SK-N-SH (cell line): Measurements from ENCODE around the gene HNRNPF. TPM values are rescaled to one million over a fixed set of nuclear protein-coding genes. Genes with fewer than 3 reads are reported as not detected.

Experiments used
- CTCF ChIA-PET: fragments of 300-600, 350-600 bp; formaldehyde crosslinking; extraction: SDS; loops from one replicate; lab custom pipeline; 2021; lab: Yijun Ruan, JAX
- POLR2A ChIA-PET: fragments of 350-600 bp; sonication (Branson Sonifier 250); formaldehyde crosslinking; extraction: SDS; loops from one replicate; lab custom pipeline; 2020; ENCODE audit warnings: antibody characterized with exemption, inconsistent platforms; lab: Yijun Ruan, JAX
- DNase-seq: peaks from one replicate; pipeline ENCODE4 v3.0.0; 2012
- H2AFZ ChIP-seq: fragments of 200-600 bp; sonication (generic); 2 replicates; pipeline ENCODE4 v1.8.1; 2016; ENCODE audit warnings: antibody characterized with exemption, mild to moderate bottlenecking, low read depth
- H3F3A ChIP-seq: fragments of 200-600 bp; sonication (generic); replicated peaks from 2 replicates; pipeline ENCODE3; 2016; ENCODE audit warnings: antibody characterized with exemption, mild to moderate bottlenecking; ENCODE audit not compliant: insufficient read depth
- H3K27ac ChIP-seq, 2 experiments: fragments of 200-500 bp in 1 of 2; fragments of 200-600 bp in 1 of 2; sonication (Bioruptor generic) in 1 of 2; sonication (generic), shearing (Covaris generic) in 1 of 2; 2 replicates each; pipeline versions ENCODE4 v1.5.1 to v1.6.1; 2014 to 2016; ENCODE audit warnings: low read depth in 2 of 2, inconsistent platforms in 1 of 2, low read length in 1 of 2, mild to moderate bottlenecking in 1 of 2, mixed read lengths in 1 of 2
- H3K27me3 ChIP-seq: fragments of 200-600 bp; sonication (generic), shearing (Covaris generic); 2 replicates; pipeline ENCODE4 v1.6.1; 2016; ENCODE audit warnings: mixed run types; ENCODE audit not compliant: insufficient read depth
- H3K36me3 ChIP-seq, 2 experiments: fragments of 200-500 bp in 1 of 2; fragments of 200-600 bp in 1 of 2; sonication (Bioruptor generic) in 1 of 2; sonication (generic) in 1 of 2; replicated peaks in 1 of 2; 2 replicates each; pipeline versions ENCODE3 to v1.5.1; 2014 to 2016; ENCODE audit warnings: low read length in 1 of 2, mild to moderate bottlenecking in 1 of 2; ENCODE audit not compliant: insufficient read depth in 2 of 2, control insufficient read depth in 1 of 2
- H3K4me1 ChIP-seq, 2 experiments: fragments of 200-500 bp in 1 of 2; fragments of 200-600 bp in 1 of 2; sonication (Bioruptor generic) in 1 of 2; sonication (generic), shearing (Covaris generic) in 1 of 2; 2 replicates each; pipeline versions ENCODE4 v1.5.1 to v1.6.1; 2014 to 2016; ENCODE audit warnings: low read depth in 1 of 2, low read length in 1 of 2, mixed run types in 1 of 2; ENCODE audit not compliant: insufficient read depth in 2 of 2, control insufficient read depth in 1 of 2
- H3K4me2 ChIP-seq: fragments of 200-600 bp; sonication (generic), shearing (Covaris generic); 2 replicates; pipeline ENCODE4 v1.6.1; 2017; ENCODE audit warnings: mixed run types
- H3K4me3 ChIP-seq, 2 experiments: fragments of 200-500 bp in 1 of 2; fragments of 200-600 bp in 1 of 2; sonication (Bioruptor generic) in 1 of 2; sonication (generic), shearing (Covaris generic) in 1 of 2; 2 replicates each; pipeline versions ENCODE4 v1.5.1 to v1.8.1; 2014 to 2016; ENCODE audit warnings: low read depth in 2 of 2, inconsistent platforms in 1 of 2, low read length in 1 of 2, mild to moderate bottlenecking in 1 of 2, mixed read lengths in 1 of 2, moderate library complexity in 1 of 2
- H3K79me2 ChIP-seq: fragments of 200-600 bp; sonication (generic); 2 replicates; pipeline ENCODE4 v1.8.1; 2017; ENCODE audit warnings: mild to moderate bottlenecking; ENCODE audit not compliant: insufficient read depth
- H3K9ac ChIP-seq: fragments of 200-600 bp; sonication (generic); 2 replicates; pipeline ENCODE4 v1.6.1; 2017; ENCODE audit warnings: mixed run types
- H3K9me2 ChIP-seq: fragments of 200-600 bp; sonication (generic); 2 replicates; pipeline ENCODE4 v1.6.1; 2017; ENCODE audit warnings: mixed run types
- H3K9me3 ChIP-seq: fragments of 200-600 bp; sonication (generic); 2 replicates; pipeline ENCODE4 v1.6.1; 2017; ENCODE audit warnings: mixed run types, mild to moderate bottlenecking, moderate library complexity
- H4K20me1 ChIP-seq: fragments of 200-600 bp; sonication (generic); 2 replicates; pipeline ENCODE4 v1.6.1; 2017; ENCODE audit warnings: mild to moderate bottlenecking, mixed run types; ENCODE audit not compliant: insufficient read depth
- CHD2 ChIP-seq: fragments of 150-350 bp; IDR thresholded peaks from 2 replicates; pipeline ENCODE4 v1.6.1; 2018; ENCODE audit warnings: low read length; ENCODE audit not compliant: partially characterized antibody
- EZH2phosphoT487 ChIP-seq: fragments of 200-600 bp; sonication (generic); IDR thresholded peaks from 2 replicates; pipeline ENCODE4 v1.6.1; 2017; ENCODE audit warnings: low read depth, mixed run types, mild to moderate bottlenecking, antibody characterized with exemption, moderate library complexity, borderline replicate concordance
- JUND ChIP-seq: IDR thresholded peaks from 2 replicates; pipeline ENCODE4 v1.4.0; 2012
- MEF2A ChIP-seq: IDR thresholded peaks from 2 replicates; pipeline ENCODE4 v1.4.0; 2012; ENCODE audit warnings: low read depth, borderline replicate concordance
- NRF1 ChIP-seq: IDR thresholded peaks from 2 replicates; pipeline ENCODE4 v1.6.1; 2012; ENCODE audit warnings: low read depth, mild to moderate bottlenecking, low read length
- RFX5 ChIP-seq: IDR thresholded peaks from 2 replicates; pipeline ENCODE4 v1.6.1; 2012; ENCODE audit warnings: mild to moderate bottlenecking, improper control_type of control experiment, low read length
- RXRA ChIP-seq: IDR thresholded peaks from 2 replicates; pipeline ENCODE4 v1.4.0; 2012; ENCODE audit warnings: low read depth, mild to moderate bottlenecking, borderline replicate concordance
- SIN3A ChIP-seq: IDR thresholded peaks from 2 replicates; pipeline ENCODE4 v1.6.1; 2012; ENCODE audit warnings: low read depth, mild to moderate bottlenecking, low read length, moderate library complexity, borderline replicate concordance
- TAF1 ChIP-seq: IDR thresholded peaks from 2 replicates; pipeline ENCODE4 v1.6.1; 2012; ENCODE audit warnings: low read depth, mild to moderate bottlenecking, low read length, moderate library complexity, borderline replicate concordance
- TCF12 ChIP-seq: IDR thresholded peaks from 2 replicates; pipeline ENCODE4 v1.4.0; 2012
- TEAD4 ChIP-seq: IDR thresholded peaks from 2 replicates; pipeline ENCODE4 v1.4.0; 2012; ENCODE audit warnings: mild to moderate bottlenecking, borderline replicate concordance; ENCODE audit not compliant: insufficient read depth
- WGBS: methylation state at CpG from one replicate; pipeline ENCODE4 v1.1.6; 2017; ENCODE audit warnings: low lambda C conversion rate; 5-methylcytosine and 5-hydroxymethylcytosine counted together
- polyA plus RNA-seq, 3 experiments: library from polyadenylated mRNA; depleted of rRNA; stranded (reverse); fragments of >200 nt; gene quantifications; 2 replicates each; pipeline ENCODE4 v1.2.3, GENCODE V29; 2012
- TF ChIP-seq, protein P1 (sequence below): IDR thresholded peaks from 2 replicates; pipeline ENCODE4 v1.6.1; 2012; ENCODE audit warnings: mild to moderate bottlenecking, low read depth, low read length, moderate library complexity
- TF ChIP-seq, protein P2 (sequence below): IDR thresholded peaks from 2 replicates; pipeline ENCODE4 v1.4.0; 2012; ENCODE audit warnings: low read depth
- TF ChIP-seq, protein P3 (sequence below): fragments of 150-350 bp; IDR thresholded peaks from 2 replicates; pipeline ENCODE4 v1.6.1; 2016; ENCODE audit warnings: mild to moderate bottlenecking, low read depth, low read length

Gene HNRNPF
- polyA plus RNA-seq, 1 of the 3 experiments (the other 2 are of a cell fraction) = 195 TPM

DNA sequence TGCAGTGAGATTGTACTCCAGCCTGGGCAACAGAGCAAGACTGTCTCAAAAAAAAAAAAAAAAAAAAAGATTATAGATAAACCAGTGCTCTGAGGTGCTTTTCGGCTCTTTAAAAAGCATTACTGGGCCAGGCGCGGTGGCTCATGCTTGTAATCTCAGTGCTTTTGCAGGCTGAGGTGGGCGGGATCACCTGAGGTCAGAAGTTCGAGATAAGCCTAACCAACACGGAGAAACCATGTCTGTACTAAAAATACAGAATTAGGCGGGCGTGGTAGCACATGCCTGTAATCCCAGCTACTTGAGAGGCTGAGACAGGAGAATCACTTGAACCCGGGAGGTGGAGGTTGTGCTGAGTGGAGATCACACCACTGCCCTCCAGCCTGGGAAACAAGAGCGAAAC, 6.6 kb upstream of the HNRNPF start:
- POLR2A ChIA-PET = no interaction called here

DNA sequence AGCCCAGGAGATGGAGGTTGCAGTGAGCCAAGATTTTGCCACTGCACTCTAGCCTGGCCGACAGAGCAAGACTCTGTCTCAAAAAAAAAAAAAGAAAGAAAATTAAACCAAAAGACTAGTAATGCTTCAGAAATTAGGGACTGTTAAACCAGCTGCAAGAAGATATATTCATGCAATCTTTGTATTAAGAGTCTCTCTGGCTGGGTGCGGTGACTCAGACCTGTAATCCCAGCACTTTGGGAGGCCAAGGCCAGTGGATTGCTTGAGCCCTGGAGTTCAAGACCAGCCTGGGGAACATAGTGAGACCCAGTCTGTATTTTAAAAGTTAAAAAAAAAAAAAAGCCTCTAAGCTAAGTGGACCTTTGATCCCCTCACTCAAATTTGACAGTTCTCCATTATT, 2.5 kb upstream of the HNRNPF start:
- ChIA-PET POLR2A (interaction anchor here (0.6 kb wide), 1 partner anchor 42 kb away, joined by 5 read pairs; no protein-coding TSS in a partner anchor), CTCF (no interaction called here)
- Histone ChIP-seq H3K4me3 (no peak overlapping the region), H4K20me1 (peaks cover 12% of the 10 kb centered on the region; the same call in 1 of the 2 replicates), H3K36me3 (no peaks in the 10 kb centered on the region), H3K9ac (no peak overlapping the region), H3K9me3 (no peaks in the 10 kb centered on the region), H3K4me2 (no peak overlapping the region), H3K79me2 (peaks cover 24% of the 10 kb centered on the region), H3K27me3 (no peaks in the 10 kb centered on the region), H3K4me1 (peaks cover 0 to 4% of the 10 kb centered on the region in 2 experiments; a peak in 1 of 4 replicates), H3K9me2 (no peaks in the 10 kb centered on the region), H3K27ac (no peak overlapping the region), H3F3A (peaks cover 18% of the 10 kb centered on the region), H2AFZ (no peak overlapping the region)
- TF ChIP-seq RXRA (no peak), TEAD4 (no peak), JUND (no peak), SIN3A (no peak), TAF1 (no peak), RFX5 (no peak), CHD2 (no peak), TCF12 (no peak), NRF1 (no peak), EZH2phosphoT487 (no peak)
- TF ChIP-seq, protein P1, sequence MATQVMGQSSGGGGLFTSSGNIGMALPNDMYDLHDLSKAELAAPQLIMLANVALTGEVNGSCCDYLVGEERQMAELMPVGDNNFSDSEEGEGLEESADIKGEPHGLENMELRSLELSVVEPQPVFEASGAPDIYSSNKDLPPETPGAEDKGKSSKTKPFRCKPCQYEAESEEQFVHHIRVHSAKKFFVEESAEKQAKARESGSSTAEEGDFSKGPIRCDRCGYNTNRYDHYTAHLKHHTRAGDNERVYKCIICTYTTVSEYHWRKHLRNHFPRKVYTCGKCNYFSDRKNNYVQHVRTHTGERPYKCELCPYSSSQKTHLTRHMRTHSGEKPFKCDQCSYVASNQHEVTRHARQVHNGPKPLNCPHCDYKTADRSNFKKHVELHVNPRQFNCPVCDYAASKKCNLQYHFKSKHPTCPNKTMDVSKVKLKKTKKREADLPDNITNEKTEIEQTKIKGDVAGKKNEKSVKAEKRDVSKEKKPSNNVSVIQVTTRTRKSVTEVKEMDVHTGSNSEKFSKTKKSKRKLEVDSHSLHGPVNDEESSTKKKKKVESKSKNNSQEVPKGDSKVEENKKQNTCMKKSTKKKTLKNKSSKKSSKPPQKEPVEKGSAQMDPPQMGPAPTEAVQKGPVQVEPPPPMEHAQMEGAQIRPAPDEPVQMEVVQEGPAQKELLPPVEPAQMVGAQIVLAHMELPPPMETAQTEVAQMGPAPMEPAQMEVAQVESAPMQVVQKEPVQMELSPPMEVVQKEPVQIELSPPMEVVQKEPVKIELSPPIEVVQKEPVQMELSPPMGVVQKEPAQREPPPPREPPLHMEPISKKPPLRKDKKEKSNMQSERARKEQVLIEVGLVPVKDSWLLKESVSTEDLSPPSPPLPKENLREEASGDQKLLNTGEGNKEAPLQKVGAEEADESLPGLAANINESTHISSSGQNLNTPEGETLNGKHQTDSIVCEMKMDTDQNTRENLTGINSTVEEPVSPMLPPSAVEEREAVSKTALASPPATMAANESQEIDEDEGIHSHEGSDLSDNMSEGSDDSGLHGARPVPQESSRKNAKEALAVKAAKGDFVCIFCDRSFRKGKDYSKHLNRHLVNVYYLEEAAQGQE = no peak
- TF ChIP-seq, protein P2, sequence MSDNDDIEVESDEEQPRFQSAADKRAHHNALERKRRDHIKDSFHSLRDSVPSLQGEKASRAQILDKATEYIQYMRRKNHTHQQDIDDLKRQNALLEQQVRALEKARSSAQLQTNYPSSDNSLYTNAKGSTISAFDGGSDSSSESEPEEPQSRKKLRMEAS = no peak
- TF ChIP-seq, protein P3, sequence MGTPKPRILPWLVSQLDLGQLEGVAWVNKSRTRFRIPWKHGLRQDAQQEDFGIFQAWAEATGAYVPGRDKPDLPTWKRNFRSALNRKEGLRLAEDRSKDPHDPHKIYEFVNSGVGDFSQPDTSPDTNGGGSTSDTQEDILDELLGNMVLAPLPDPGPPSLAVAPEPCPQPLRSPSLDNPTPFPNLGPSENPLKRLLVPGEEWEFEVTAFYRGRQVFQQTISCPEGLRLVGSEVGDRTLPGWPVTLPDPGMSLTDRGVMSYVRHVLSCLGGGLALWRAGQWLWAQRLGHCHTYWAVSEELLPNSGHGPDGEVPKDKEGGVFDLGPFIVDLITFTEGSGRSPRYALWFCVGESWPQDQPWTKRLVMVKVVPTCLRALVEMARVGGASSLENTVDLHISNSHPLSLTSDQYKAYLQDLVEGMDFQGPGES = no peak
- WGBS = 85% methylated on average over 2 of the region's 2 CpGs
- no peak for DNase-seq

More for the DNA sequence above, 6.6 kb upstream of the HNRNPF start:
- no peak for DNase-seq
- no peaks in the 10 kb centered on the region for H4K20me1 ChIP-seq
- H2AFZ ChIP-seq = no peak overlapping the region
- no peaks in the 10 kb centered on the region for H3K79me2 ChIP-seq
- H3K27me3 ChIP-seq = no peaks in the 10 kb centered on the region
- TF ChIP-seq MEF2A (no peak), SIN3A (no peak)
- TF ChIP-seq, all 33 proteins: peak for 0
- CTCF ChIA-PET = no interaction called here
- no peaks in the 10 kb centered on the region for H3K9me3 ChIP-seq
- H3K9me2 ChIP-seq = no peaks in the 10 kb centered on the region
- H3K9ac ChIP-seq = no peak overlapping the region
- H3K4me3 ChIP-seq = no peak overlapping the region
- H3K36me3 ChIP-seq = no peaks in the 10 kb centered on the region
- no peak overlapping the region for H3K27ac ChIP-seq
- WGBS = 92% methylated on average over 10 of the region's 10 CpGs
- peaks cover 3% of the 10 kb centered on the region for H3F3A ChIP-seq
- peaks cover 0 to 5% of the 10 kb centered on the region in 2 experiments; a peak in 2 of 4 replicates for H3K4me1 ChIP-seq
- no peak overlapping the region for H3K4me2 ChIP-seq
